Measurements from ENCODE around the gene PIP5KL1.

Gene PIP5KL1

DNA sequence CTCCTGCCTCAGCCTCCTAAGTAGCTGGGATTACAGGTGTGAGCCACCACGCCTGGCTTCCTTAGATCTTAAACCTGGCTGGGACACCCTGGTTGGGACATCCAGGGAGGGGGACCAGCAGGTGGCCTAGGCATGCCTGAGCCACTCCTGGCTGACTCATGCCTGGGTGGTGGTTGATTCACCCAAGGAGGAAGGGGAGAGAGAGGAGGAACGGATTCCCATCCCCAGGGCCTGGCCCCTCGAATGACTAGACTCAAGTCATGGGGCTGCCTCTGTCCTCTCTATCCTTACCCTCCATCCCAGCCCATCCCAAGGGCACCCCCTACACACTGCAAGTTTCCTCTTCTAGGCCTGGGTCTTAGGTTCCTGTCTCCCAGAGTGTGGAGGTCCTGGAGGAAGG, 37.5 kb upstream of the PIP5KL1 start:
- no peak for DNase-seq

DNA sequence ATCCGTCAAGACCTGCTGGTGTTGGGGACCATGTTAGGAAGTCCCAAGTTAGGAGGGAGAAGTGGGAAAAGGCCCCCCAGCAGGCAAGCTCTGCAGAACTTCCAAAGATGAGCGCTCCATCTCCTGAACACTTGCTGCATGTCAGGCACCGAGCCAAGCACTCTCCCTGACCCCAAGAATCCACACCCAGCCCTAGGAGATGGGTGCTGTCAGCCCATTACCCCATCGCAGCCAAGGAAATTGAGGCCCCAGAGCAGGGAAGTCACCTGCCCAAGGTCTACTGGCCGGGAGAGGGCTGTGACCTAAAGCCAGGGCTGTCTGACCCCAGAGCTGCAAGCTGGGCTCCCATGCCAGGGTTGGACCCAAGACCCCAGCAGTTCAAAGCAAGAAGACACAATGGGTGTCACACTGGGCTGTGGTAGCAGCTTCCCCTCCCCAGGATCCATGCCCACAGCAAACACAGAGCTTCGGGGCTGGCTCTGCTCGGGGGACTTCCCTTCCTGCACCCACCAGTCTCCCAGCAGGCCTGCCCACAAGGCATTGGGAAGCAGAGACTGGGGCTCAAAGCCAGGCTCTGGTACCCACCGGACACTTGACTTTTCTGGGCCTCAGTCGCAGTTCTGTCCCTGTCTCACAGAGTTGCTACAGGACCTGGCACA, 36.7 kb upstream of the PIP5KL1 start:
- DNase-seq, result no peak

DNA sequence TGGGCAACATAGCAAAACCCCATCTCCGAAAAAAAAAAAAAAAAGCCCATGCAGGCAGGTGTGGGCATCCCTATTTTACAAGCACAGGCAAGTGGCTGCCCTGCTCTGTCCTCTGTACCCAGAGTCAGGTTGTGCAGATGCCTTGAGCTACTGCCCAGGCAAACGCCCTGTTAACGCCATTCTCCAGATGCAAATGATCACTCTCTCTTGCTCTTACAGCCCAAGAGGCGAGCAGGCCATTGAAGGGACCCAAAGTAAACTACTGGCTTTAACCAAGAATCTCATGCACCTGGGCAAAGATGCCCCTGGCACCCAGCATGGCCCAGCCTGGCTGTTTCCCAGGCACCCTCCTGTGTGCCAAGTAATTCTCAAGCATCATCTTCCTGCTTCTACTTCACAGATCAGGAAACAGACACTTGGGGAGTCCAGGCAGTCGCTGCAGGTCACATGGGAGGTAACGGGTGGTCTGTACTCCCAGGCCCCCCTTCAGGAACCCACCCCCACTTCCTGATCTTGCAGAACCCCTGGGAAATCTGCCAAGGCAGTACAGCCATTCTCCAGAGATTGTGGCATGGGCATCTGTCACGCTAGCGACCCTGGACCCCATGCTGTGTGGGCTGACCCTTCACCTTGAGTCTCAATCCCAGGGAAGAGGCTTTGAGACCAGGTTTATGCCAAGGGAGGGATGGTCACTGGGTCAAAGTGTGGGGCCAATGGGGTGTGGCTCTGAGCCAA, 36.0 kb upstream of the PIP5KL1 start:
- DNase-seq, result no peak

DNA sequence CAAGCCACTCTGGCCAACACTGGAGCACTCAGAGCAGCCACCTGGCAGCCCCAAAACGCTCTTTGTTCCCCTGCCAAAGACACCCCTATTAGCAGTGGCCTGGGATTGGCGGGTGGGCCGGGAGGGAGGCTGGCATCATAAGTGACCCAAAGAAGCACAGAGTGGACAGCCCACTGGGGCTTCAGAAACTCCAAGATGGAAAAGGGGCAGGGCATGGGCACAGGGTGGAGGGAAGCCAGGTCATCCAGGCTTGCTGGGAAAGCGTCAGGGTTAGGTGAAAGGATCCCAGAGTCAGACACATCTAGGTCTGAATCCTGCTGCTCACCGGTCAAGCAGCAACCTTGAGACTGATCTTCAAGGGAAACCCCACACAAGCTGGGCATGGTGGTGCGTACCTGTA, 35.4 kb upstream of the PIP5KL1 start:
- DNase-seq, result no peak

DNA sequence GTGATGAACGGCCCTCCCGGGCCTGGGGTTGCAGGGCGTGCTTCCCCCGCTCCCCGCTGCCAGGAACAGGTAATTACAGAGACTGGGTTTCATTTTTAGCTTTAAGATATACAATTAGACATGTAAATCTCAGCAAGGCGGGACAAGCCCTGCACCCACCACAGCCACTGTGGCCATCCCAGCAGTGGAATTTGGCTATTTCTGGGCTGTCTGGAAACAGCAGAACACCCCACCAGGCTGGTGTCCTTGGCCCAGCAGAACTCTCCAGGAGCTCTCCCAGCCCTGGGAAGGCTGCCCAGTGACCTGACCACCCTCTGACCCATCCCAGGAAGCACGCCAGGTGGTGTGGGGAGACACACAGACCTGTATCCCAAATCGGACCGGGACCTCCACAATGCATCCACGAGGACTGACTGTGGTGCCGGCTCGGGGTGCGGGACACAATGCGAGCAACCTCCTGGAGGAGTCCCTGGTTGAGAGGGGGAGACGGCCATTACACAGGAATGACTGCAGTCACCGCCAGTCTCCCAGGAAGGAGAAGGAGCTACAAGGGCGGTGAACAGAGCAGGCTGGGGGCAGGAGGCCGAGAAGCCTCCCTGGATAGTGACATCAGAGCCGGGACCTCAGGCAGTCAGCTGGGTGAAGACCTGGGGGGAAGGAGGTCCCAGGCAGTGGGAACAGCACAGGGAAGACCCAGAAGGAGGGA, 32.9 kb upstream of the PIP5KL1 start:
- DNase-seq, result no peak

DNA sequence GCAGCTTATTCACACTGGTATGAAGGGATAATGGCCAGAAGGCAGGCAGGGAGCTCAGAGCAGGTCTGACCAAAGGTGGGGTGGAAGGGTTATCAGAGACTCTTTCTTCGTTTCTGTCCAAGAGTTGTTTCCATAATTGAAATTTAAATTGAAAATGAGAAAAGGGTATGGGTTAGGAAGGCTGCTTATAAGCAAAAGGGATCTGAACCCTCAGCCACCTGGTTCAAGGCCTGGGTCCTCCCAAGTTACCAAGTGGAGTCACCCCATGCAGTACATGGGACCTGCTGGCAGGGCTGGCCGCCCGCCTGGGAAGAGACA, 32.4 kb upstream of the PIP5KL1 start:
- DNase-seq, result no peak

DNA sequence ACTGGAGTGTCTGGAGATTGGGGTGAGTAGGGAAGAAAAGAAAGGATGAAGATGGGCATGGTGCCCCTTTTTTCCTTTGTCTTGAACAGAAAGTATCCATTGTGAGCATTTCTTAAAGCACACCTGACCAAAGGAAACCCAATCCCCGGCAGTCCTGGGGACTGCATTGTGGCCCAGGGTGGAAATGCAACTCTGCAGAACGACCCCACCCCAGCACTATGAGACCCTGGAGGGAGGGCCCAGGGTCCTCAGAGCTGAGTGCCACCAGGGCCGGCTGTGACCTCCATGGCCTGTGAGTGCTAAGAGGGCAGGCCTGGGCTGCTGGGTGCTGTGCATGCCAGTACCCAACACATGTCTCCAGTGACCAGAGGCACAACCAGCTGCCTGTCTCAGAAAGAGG, 31.7 kb upstream of the PIP5KL1 start:
- DNase-seq, result no peak

DNA sequence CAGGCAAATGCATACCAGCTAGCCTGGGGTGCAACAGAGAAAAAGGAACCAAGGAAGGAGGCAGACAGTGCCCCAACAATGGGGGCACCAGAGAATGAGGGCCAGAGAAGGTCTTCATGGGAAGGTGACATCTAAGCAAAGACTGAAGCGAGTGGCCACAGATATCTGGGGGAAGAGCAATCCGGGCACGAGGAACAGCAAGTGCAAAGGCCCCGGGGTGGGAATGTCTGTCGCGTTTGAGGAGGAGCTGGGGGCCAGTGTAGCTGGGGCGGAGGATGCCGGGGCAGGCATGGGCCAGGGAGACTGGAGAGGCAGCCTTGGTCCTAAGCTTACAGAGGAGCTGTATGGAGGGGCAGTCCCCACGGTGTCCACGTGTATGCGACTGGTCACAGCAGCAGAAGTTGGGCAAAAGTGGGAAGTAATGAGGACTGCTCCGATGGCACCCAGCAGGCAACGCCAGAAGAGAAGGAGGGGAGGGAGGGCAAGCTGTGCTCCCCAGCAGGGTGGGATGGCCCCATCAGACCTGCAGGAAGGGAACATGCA, 31.1 kb upstream of the PIP5KL1 start:
- DNase-seq, result no peak

DNA sequence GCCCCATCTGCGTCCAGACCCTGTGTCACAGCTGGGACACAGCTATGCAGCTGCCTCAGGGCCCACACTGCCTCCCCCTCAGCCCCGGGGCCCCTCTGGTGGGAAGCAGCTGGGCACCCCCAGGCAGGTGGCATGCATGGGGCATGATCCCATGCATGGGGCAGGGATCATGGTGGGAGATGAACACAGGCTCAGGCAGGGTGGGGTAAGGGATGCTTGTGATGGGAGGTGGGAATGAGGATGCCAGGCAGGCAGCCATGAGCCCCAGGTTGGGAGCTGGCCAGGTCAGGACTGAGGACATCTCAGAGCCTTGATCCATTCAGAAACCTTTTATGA, 30.5 kb upstream of the PIP5KL1 start:
- DNase-seq, result no peak

DNA sequence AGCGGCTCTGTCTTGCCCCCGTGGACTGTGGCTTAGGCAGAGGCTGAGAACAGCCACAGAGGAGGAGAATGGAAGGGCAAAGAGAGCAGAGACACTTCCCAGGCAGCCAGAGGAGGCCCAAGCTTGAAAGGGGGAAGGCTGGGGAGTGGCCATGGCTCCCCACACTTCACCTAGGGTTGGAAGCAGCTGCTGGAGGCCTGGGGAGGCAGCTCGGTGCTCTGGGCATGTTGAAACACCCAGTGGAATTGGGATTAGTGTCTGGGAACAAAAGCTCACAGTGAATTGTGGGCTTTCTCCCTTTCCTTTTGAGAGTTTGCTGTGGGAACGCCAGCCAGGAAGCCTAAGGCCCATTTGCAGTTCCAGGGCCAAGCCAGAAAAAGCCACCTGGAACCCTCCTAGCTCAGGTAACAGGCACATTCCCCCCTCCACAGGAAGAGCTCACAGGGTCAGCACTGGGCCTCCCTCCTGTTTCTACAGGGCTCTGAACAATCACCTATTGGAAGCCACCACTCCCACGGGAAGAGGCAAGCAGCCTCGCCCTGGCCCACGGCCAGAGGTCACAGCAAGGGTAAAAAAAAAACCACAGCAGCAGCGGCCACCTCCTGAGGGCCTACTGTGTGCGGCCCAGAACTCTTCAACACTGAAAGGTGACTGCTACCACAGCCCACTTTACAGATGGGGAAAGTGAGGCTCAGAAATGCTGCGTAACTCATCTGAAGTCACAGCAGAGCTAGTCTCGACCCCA, 30.0 kb upstream of the PIP5KL1 start:
- DNase-seq, result no peak

DNA sequence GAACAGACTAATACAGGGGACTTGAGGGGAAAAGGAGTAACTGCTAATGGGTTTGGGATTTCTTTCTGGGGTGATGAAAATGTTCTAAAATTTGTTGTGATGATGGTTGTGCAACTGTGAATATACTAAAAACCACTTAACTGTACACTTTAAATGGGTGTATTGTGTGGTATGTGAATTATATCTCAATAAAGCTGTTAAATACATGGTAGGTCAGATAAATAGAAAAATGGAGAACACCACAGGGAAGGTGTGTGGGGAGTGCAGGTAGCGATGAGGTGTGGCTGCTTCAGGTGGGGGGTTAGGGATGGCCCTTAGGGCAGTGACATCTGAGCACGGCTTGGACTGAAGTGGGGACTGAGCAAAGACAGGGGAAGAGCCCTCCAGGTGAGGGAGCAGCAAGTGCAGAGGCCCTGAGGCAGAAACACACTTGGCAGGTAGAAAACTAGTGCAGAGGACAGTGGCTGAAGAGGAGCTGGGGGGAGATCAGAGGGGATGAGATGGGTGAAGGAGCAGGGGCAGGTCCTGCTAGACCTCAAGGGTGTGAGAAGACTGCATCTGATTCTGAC, 29.3 kb upstream of the PIP5KL1 start:
- DNase-seq, result no peak

DNA sequence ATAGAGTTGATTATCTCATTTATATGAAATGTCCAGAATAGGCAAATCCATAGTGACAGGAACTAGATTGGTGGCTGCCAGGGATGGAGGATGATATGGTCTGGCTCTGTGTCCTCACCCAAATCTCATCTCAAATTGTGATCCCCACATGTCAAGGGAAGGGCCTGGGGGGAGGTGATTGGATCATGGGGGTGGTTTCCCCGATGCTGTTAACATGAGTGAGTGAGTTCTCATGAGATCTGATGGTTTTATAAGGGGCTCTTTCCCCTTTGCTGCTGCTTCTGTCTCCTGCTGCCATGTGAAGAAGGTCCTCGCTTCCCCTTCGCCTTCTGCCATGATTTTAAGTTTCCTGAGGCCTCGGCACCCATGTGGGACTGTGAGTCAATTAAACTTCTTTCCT, 28.8 kb upstream of the PIP5KL1 start:
- DNase-seq, result no peak

DNA sequence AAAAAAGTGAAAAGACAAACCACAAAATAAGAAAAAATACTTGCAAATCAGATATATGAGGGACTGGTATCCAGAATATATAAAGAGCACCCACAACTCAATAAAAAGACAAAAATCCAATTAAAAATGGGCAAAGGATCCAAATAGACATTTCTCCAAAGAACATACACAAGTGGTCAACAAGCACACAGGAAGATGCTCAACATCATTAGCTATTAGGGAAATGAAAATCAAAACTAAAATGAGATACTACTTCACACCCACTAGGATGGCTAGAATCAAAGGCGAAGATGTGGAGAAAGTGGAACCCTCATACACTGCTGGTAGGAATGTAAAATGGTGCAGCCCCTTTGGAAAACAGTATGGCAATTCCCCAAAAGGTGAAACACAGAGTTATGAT, 28.2 kb upstream of the PIP5KL1 start:
- no peak for DNase-seq

DNA sequence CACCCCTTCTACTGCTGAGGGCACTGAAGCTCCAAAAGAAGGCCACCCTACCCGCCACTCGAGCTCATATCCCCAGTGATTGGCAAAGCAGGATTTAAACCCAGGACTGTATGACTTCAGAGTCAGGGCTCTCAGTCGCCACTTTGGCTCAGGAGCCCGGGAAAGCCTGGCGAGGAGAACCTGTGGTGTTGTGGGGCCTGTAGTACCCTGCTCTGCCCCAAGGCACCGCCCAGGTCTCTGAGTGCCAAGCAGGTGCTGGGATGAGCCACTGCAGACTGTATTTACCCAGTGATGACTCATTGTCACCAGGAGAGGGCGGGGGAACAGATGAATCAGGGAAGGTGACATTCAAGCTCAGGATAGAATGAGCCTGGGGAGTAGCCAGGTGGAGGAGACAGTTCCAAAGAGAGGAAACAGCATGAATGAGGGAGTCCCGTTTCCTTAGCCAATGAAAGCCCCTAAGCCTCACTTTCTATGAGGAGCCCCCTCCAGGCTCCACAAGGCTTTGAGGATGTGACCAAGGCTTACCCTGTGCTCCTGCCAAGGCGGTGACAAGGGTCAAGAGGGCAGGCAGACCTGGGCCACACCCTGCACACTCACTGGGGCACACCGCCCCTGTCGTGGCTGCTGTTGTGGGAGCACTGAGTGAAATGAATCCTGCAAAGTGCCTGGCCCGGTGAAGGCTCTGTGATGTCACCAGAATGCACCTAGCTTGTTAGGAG, 24.9 kb upstream of the PIP5KL1 start:
- DNase-seq, result no peak

DNA sequence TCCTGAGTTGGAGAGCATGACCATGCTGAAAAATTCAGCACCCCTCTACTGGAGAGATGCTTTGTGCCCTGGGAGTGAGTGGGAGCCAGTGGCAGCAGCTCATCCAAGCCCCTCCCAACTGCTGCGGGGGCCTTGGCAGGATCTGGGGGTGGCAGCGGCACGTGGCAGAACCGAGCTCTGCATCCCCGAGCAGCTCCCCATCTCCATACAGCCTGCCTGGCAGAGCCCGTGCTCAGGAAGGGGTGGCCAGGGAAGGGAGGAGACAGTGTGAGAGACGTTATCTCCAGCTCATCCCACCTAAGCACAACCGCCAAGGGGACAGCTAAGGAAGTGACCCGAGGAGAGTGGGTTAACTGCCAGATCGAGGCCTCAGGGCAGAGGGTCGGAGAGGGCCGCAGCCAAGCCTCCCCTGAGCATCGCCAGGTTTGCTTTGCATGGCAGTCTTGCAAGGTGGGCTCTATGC, 24.3 kb upstream of the PIP5KL1 start:
- no peak for DNase-seq

DNA sequence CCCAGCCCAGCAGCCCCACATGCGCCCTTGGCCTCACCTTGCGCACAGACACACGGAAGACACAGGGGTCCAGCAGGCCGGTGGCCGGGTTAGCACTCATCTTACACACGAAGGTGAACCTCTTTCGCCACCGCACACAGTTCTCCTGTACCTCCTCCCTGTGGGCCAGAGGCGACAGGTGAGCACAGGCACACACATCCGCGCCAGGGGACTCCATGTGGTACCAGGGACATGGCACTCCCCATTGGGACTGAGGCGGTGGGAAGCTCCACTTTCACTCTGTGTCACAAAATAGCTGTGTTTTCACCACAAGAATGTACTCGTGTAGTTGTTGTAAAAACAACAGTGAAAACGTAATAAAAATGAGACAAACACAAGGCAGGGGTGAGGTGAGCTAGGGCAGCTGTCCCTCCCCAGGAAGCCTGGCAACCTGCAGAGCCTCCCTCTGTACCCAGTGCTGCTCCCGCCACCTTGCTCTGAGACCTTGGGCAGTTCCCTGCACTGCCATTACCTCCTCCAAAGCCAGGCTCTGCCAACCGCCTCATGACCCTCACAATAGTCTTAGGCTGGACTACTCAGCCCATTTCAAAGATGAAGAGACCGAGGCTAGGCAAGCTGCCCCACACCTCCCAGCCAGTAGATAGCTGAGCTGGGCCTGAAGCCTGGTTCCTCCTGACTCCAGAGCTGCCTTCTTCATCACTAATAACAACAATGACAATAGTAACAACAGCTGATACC, 23.4 kb upstream of the PIP5KL1 start:
- DNase-seq, result no peak

DNA sequence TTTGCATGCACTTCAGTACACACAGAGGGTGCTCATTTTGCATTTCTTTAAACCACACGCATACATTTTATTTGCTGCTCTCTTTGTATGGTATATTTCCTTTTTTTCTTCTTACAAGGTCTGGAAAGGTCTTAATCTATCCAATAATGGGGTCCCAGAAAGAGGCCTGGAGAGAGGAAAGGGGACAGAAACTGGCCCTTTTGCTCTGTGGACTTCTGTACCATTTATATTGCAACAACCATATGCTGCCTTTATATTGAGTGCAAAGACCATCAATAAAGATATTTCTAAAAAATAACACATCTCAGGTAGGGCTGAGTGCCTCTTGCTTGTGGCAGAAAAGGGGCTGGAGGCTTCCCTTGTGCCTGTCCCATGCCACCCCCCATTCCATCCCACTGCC, 22.6 kb upstream of the PIP5KL1 start:
- DNase-seq, result no peak

DNA sequence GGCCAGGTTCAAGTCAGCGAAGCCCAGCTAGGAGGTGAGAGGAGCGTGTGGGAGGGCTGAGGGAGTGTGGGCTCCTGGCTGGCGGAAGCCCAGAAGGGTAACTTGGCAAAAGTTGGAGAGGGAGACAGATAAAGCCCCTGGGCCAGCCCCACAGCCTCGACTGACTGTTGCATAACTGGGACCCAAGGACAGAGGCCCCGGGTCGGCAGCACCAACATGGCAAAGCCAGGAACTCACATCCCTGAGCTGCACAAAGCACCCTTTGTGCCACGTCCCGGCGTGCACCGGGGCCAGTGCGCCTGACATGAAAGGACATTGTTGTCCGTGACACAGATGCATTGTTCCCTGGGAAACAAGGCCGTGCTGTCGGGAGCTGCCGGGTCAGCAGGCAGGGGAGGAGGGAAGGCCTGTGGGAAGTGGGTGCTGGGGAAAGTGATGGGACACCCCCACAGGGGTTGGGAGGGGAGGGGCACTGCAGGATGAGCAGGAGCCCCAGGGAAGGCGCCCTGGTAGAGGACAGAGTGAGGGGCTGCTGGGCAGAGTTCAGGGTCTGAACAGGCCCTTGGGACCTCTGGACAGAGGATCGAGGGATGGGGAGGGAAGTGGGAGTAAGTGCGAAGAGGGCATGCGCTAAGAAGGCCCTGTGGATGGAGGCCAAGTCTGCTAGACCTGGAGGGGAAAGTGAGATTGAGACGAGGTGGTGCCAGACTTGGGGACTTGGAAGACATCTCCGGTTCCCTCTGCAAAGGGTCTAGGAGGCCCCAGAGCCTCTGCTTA, 20.1 kb upstream of the PIP5KL1 start:
- no peak for DNase-seq

DNA sequence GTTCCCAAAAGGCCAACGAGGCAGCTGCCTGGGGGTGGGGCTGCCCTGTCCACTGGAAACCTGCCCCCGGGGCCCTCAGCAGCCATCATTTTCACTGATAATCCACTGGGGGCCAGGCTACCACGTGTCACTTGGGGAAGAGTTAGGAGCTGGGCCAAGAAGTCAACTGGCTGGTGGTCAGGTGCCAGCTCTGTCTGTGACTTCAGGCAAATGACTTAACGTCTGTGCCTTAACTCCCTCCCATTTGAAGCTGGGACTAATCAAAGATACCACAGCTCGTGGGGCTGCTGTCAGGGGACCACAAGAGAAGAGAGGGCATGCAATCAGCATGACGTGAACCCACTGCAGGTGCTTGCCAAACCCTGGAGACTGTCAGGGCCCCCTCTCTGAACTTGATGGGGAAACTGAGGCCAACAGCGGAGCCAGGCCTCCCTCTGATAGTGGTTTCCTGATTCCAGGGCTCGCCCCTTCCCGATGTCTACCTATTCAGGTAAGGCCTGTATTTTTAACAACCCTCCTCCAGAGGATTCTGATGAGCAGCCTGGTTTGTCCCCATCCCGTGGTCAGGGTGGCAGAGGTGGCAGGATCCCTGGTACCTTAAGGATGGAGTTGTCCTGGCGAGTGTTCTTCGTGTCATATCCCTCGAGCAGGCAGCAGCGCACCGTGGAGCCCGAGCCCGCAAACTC, 19.4 kb upstream of the PIP5KL1 start:
- DNase-seq, result no peak
